ENCODE measurements around the gene SH3RF3. TPM values are rescaled to one million over a fixed set of nuclear protein-coding genes. Genes with fewer than 3 reads are reported as not detected.

Gene SH3RF3
- total and polyA plus RNA-seq, 9 of the 15 experiments (the other 6 are each of a cell fraction or from before 2014, with no cell fraction given): 0.02 TPM; not detected in 8

DNA sequence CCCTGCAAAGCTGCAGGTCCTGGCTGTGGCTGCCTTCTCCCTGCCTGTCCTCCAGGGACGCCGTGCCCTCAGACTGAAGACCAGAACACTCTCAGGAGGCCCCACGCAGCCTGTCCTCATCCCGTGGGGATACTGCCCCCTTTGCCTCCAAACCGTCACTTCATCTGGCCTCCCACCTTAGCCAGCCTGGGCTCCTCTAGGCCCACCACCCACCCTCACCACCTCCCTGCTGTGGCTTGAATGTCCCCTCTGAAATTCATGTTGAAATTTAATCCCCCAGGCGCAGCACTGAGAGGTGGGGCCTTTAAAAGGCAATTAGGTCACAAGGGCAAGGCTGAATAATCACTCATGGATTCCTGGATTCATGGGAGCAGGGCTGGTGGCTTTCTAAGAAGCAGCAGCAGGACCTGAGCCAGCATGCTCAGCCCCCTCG, 286.6 kb downstream of the SH3RF3 start:
- no peaks in the 10 kb centered on the region; a peak in 1 of 5 replicates for H3K4me1 ChIP-seq (replicated peaks in 1 of 2; ENCODE audit: control insufficient read depth in 2 of 2, insufficient read depth in 2 of 2, low read length in 2 of 2)
- 0% methylated on average over 7 of the region's 7 CpGs for WGBS (ENCODE audit: insufficient coverage, low coverage, missing lambda C conversion rate)
- no peaks in the 10 kb centered on the region; the same call in 1 of the 2 replicates for H4K20me1 ChIP-seq (replicated peaks; ENCODE audit: control insufficient read depth, insufficient read depth, low read length)
- no peak overlapping the region for H3K9ac ChIP-seq (ENCODE audit: insufficient read depth in 1 of 2, low read depth in 2 of 2, low read length in 2 of 2)
- ATAC-seq (no peak), DNase-seq (ENCODE audit: extremely low read depth in 1 of 4, low spot score in 3 of 4) (no peak), FAIRE-seq (no peak)
- no peaks in the 10 kb centered on the region for H3K36me3 ChIP-seq (ENCODE audit: control insufficient read depth, insufficient read depth, low read length)
- no peak overlapping the region for H3K4me2 ChIP-seq (ENCODE audit: insufficient read depth, low read length)
- intact Hi-C loops (cut with micrococcal nuclease) (no loop called here), in situ Hi-C loops (cut with MboI) (no loop called here)
- TF ChIP-seq ZNF717 (CRISPR knock-in tag; IDR thresholded peaks at IDR 0.05) (no peak), TSC22D4 (tag; IDR thresholded peaks at IDR 0.05) (no peak), SAFB2 (IDR thresholded peaks at IDR 0.05; ENCODE audit: borderline replicate concordance, low read depth, low read length, severe bottlenecking) (no peak), FOXP1 (CRISPR knock-in tag; IDR thresholded peaks at IDR 0.05) (no peak), ZBTB7A (IDR thresholded peaks at IDR 0.05; ENCODE audit: borderline replicate concordance, control insufficient read depth, low read depth, low read length) (no peak), KDM1A (IDR thresholded peaks at IDR 0.05) (no peak), CBX1 (IDR thresholded peaks at IDR 0.05; ENCODE audit: low read depth) (no peak)
- H3K79me2 ChIP-seq (ENCODE audit: control insufficient read depth, insufficient read depth, low read length): no peaks in the 10 kb centered on the region
- POLR2A ChIA-PET: no interaction called here
- no peak overlapping the region for H3K4me3 ChIP-seq
- peaks cover 6 to 57% of the 10 kb centered on the region in 2 experiments; a peak in 3 of 5 replicates for H3K27me3 ChIP-seq (ENCODE audit: control insufficient read depth in 2 of 2, insufficient read depth in 2 of 2, low read length in 2 of 2)
- BruUV-seq (replicated peaks): no TSS peak
- H3K27ac ChIP-seq (ENCODE audit: extremely low read depth, low read depth, low read length): no peak overlapping the region
- no peaks in the 10 kb centered on the region for H3K9me3 ChIP-seq (replicated peaks; ENCODE audit: control insufficient read depth, insufficient read depth, low read depth, low read length)
- H2AFZ ChIP-seq (ENCODE audit: low read depth, low read length): no peak overlapping the region
- no peaks in the 10 kb centered on the region for H3K9me1 ChIP-seq (ENCODE audit: control insufficient read depth, insufficient read depth, low read length)
- CTCF ChIA-PET (ENCODE audit: low intra/inter-chr PET ratio): no interaction called here
